CD14-positive monocyte (primary cell): ENCODE results near the gene RGS11. TPM values are rescaled to one million over a fixed set of nuclear protein-coding genes. Genes with fewer than 3 reads are reported as not detected.
"Not testable (repeated sequence)": the region's sequence is repeated elsewhere in the genome, so short reads cannot be mapped to it uniquely, and the experiment has no call there.

Source experiments
- DNase-seq, 3 donors: peaks; one replicate each; pipeline ENCODE4 v3.0.0-alpha.2; 2011 to 2022
- H2AFZ ChIP-seq: 2 replicates; pipeline ENCODE4 v1.6.0; 2012; ENCODE audit warnings: mild to moderate bottlenecking, low read depth, low read length, inconsistent platforms; ENCODE audit not compliant: insufficient read depth, poor library complexity, severe bottlenecking
- H3K27ac ChIP-seq, 2 donors: 1 replicate in 1 of 2; 2 replicates in 1 of 2; pipeline ENCODE4 v1.5.1; 2012 to 2013; ENCODE audit warnings: low read length in 2 of 2, control low read depth in 1 of 2, inconsistent platforms in 1 of 2, low read depth in 1 of 2, mild to moderate bottlenecking in 1 of 2
- H3K27me3 ChIP-seq, 2 donors: one replicate each; pipeline versions ENCODE4 v1.6.0 to v1.6.1; 2011 to 2013; ENCODE audit warnings: low read length in 2 of 2; ENCODE audit not compliant: control insufficient read depth in 2 of 2, insufficient read depth in 2 of 2
- H3K36me3 ChIP-seq, 2 donors: replicated peaks in 1 of 2; 1 replicate in 1 of 2; 2 replicates in 1 of 2; pipeline versions ENCODE4 v1.5.1 to v1.6.1; 2012 to 2013; ENCODE audit warnings: low read length in 2 of 2, control low read depth in 1 of 2, inconsistent platforms in 1 of 2, mild to moderate bottlenecking in 1 of 2; ENCODE audit not compliant: insufficient read depth in 2 of 2, control insufficient read depth in 1 of 2
- H3K4me1 ChIP-seq, 2 donors: 1 replicate in 1 of 2; 2 replicates in 1 of 2; pipeline versions ENCODE4 v1.5.1 to v1.6.1; 2012 to 2013; ENCODE audit warnings: low read length in 2 of 2, control low read depth in 1 of 2, inconsistent platforms in 1 of 2, mild to moderate bottlenecking in 1 of 2, moderate library complexity in 1 of 2; ENCODE audit not compliant: insufficient read depth in 2 of 2, control insufficient read depth in 1 of 2
- H3K4me2 ChIP-seq: replicated peaks from 2 replicates; pipeline ENCODE3; 2012; ENCODE audit warnings: low read length, moderate library complexity, mild to moderate bottlenecking; ENCODE audit not compliant: poor library complexity, severe bottlenecking; ENCODE audit errors: extremely low read depth
- H3K4me3 ChIP-seq, 3 experiments: fragments of 200-600 bp in 1 of 3; sonication (generic) in 1 of 3; replicated peaks in 1 of 3; 1 replicate in 2 of 3; 2 replicates in 1 of 3; pipeline ENCODE4 v1.5.1; 2011 to 2013; ENCODE audit warnings: low read length in 3 of 3, mild to moderate bottlenecking in 3 of 3, control low read depth in 2 of 3, low read depth in 2 of 3, inconsistent platforms in 1 of 3, moderate library complexity in 1 of 3
- H3K79me2 ChIP-seq: 2 replicates; pipeline ENCODE4 v1.6.0; 2012; ENCODE audit warnings: mild to moderate bottlenecking, control low read depth, inconsistent platforms, low read length, moderate library complexity; ENCODE audit not compliant: insufficient read depth
- H3K9ac ChIP-seq: 2 replicates; pipeline ENCODE4 v1.6.0; 2017; ENCODE audit warnings: low read length, mild to moderate bottlenecking; ENCODE audit not compliant: insufficient read depth, poor library complexity, severe bottlenecking
- H3K9me3 ChIP-seq, 2 donors: replicated peaks in 1 of 2; 1 replicate in 1 of 2; 2 replicates in 1 of 2; pipeline versions ENCODE4 v1.5.1 to v1.6.1; 2012 to 2013; ENCODE audit warnings: low read length in 2 of 2, control low read depth in 1 of 2; ENCODE audit not compliant: control insufficient read depth in 1 of 2, insufficient read depth in 1 of 2
- H4K20me1 ChIP-seq: 2 replicates; pipeline ENCODE4 v1.6.0; 2012; ENCODE audit warnings: mild to moderate bottlenecking, low read length, control low read depth, moderate library complexity; ENCODE audit not compliant: insufficient read depth
- H3K27ac Mint-ChIP-seq, 7 donors: one replicate each; pipeline ENCODE4 v1.8.0; 2020; ENCODE audit warnings: mild to moderate bottlenecking in 7 of 7, mixed read lengths in 7 of 7, moderate library complexity in 6 of 7, inconsistent platforms in 2 of 7
- H3K27me3 Mint-ChIP-seq, 3 donors: one replicate each; pipeline ENCODE4 v1.8.0; 2021 to 2022; ENCODE audit warnings: low read depth in 3 of 3, mild to moderate bottlenecking in 3 of 3, mixed read lengths in 3 of 3, moderate library complexity in 3 of 3, inconsistent platforms in 1 of 3
- H3K36me3 Mint-ChIP-seq, 2 donors: one replicate each; pipeline ENCODE4 v1.8.0; 2020; ENCODE audit warnings: mixed read lengths in 2 of 2, inconsistent platforms in 1 of 2, mild to moderate bottlenecking in 1 of 2
- H3K4me1 Mint-ChIP-seq: one replicate; pipeline ENCODE4 v1.8.0; 2020; ENCODE audit warnings: mild to moderate bottlenecking, mixed read lengths
- H3K4me3 Mint-ChIP-seq, 2 donors: one replicate each; pipeline ENCODE4 v1.8.0; 2020; ENCODE audit warnings: mild to moderate bottlenecking in 2 of 2, mixed read lengths in 2 of 2, moderate library complexity in 1 of 2
- H3K9me3 Mint-ChIP-seq, 7 donors: one replicate each; pipeline ENCODE4 v1.8.0; 2020 to 2022; ENCODE audit warnings: mixed read lengths in 7 of 7, mild to moderate bottlenecking in 6 of 7, moderate library complexity in 6 of 7, inconsistent platforms in 2 of 7
- CTCF ChIP-seq: fragments of 200-600 bp; IDR thresholded peaks from one replicate; pipeline ENCODE4 v1.8.0; 2022; ENCODE audit warnings: antibody characterized with exemption, mild to moderate bottlenecking
- WGBS: methylation state at CpG from one replicate; pipeline ENCODE4 v1.1.5; 2013; ENCODE audit warnings: missing lambda C conversion rate; ENCODE audit not compliant: insufficient coverage; 5-methylcytosine and 5-hydroxymethylcytosine counted together
- intact Hi-C, 2 donors: fragments of 100-400 bp; cut with micrococcal nuclease; formaldehyde crosslinking; loops; one replicate each; pipeline versions ENCODE4 v1.15.0 to v1.15.1; 2023
- polyA plus RNA-seq, 3 donors: library from polyadenylated mRNA; depleted of rRNA in 1 of 3; unstranded in 2 of 3; stranded (reverse) in 1 of 3; fragments of 300-500 nt in 2 of 3; fragments of >200 nt in 1 of 3; fragmentation: Illumina TruSeq in 2 of 3; gene quantifications; 1 replicate in 2 of 3; 2 replicates in 1 of 3; pipeline ENCODE4 v1.2.3, GENCODE V29; 2012 to 2021

RGS11 gene
- polyA plus RNA-seq, 3 donors = 0.07 TPM; not detected in 2

DNA sequence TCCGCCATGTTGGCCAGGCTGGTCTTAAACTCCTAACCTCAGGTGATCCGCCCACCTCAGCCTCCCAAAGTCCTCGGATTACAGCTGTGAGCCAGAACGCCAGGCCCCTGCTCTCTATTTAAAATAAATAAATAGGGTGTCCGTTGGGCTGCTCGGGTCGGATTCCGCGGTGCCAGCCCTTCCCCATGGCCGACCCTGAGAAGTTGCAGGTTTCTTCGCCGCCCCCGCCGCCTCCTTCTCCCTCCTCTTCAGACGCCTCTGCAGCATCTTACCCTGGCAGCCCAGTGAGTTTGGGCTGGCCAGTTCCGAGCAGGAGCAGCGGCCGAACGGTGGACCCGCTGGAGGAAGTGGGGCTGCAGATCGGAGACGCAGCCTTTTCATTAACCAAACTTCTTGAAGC is 44.8 kb downstream of the RGS11 start:
- no peaks in the 10 kb centered on the region for H3K9me3 ChIP-seq
- Mint-ChIP-seq H3K4me3 (no peak overlapping the region), H3K36me3 (peaks cover 15 to 20% of the 10 kb centered on the region in 2 donors), H3K4me1 (peaks cover 23% of the 10 kb centered on the region), H3K9me3 (peaks cover 0 to 5% (median 0%) of the 10 kb centered on the region in 7 donors), H3K27ac (no peak overlapping the region), H3K27me3 (peaks cover 0 to 4% (median 1%) of the 10 kb centered on the region in 3 donors)
- H3K79me2 ChIP-seq = peaks cover 32% of the 10 kb centered on the region
- peaks cover 16% of the 10 kb centered on the region in 2 donors for H3K36me3 ChIP-seq
- H2AFZ ChIP-seq = no peak overlapping the region
- WGBS = 95% methylated on average over 10 of the region's 22 CpGs
- intact Hi-C loops = loop anchor here in 1 of 2 donors (5.0 kb wide), 1 partner anchor 94 kb away; the partner anchor contains the start of gene NPRL3
- H3K27ac ChIP-seq = no peak overlapping the region
- no peak overlapping the region for H3K9ac ChIP-seq
- no peak overlapping the region for H3K4me2 ChIP-seq
- H3K4me1 ChIP-seq = peaks cover 34 to 40% of the 10 kb centered on the region in 2 donors
- no peak overlapping the region for H3K4me3 ChIP-seq
- H3K27me3 ChIP-seq = no peaks in the 10 kb centered on the region
- peaks cover 30% of the 10 kb centered on the region for H4K20me1 ChIP-seq
- DNase-seq = no peak
- no peak for TF ChIP-seq CTCF

- H3K27me3 Mint-ChIP-seq, H3K27ac ChIP-seq, H2AFZ ChIP-seq, H3K27ac Mint-ChIP-seq, H3K4me2 ChIP-seq, DNase-seq, H3K9me3 ChIP-seq, H3K4me3 ChIP-seq, H3K9ac ChIP-seq, H3K27me3 ChIP-seq, H3K9me3 Mint-ChIP-seq: not testable (repeated sequence)
- WGBS = 93% methylated on average over 17 of the region's 18 CpGs
- intact Hi-C loops = loop anchor here in 1 of 2 donors (5.0 kb wide), 1 partner anchor 93 kb away; the partner anchor contains the start of gene NPRL3
- peaks cover 20% of the 10 kb centered on the region in 2 donors for H3K36me3 ChIP-seq
- H4K20me1 ChIP-seq = peaks cover 34% of the 10 kb centered on the region
- peaks cover 28 to 34% of the 10 kb centered on the region in 2 donors for H3K4me1 ChIP-seq
- peak overlapping the region in 1 of 2 donors; percentile 6 for H3K4me3 Mint-ChIP-seq
- peaks cover 37% of the 10 kb centered on the region for H3K79me2 ChIP-seq
- peaks cover 20% of the 10 kb centered on the region for H3K4me1 Mint-ChIP-seq
- H3K36me3 Mint-ChIP-seq = peaks cover 21 to 26% of the 10 kb centered on the region in 2 donors
Measured at GRCh38 chr16:230351-230750, 45.4 kb downstream of the RGS11 start.
